ENCODE data around the gene WDR73.

Gene WDR73

DNA sequence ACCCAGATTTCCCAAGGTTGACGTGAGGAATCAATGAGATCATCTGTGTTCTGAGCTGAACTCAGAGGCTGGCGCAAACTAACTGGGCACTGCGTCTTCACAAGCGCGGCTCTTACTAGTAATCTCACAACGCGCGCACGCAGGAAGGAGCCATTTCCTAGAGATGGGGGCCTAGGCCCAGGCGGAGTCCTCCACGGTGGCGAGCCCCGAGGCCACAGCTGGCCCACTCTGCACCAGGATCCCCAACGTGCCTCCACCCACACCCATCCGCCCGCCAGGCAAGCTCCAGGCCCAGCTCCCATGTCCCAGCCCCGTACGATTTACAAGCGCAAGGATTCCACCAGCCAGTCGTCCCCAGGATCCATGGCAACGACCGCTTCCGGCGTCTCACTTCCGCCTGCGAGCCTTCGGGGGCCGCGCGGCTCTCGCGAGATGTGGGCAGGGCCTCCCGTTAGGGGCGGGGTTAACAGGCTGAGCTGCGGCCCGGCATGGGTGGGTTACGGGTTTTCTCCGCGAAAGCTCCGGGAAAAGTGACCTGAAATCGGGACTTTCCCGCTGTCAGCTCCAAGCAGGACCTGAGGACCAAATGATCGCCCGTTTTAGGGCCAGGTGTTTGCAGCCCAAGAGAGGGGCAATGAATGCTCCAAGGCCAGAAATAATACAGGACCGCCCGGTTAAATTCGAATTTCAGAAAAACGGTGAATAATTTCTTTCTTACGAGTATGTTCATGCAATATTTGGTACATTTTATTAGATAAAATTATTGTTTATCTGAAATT lies at the start of gene WDR73:
Gene WDR73, minus strand, starts transcription at position 374 of the 779 bp plus-strand sequence. Its CDS starts 9 bp downstream, at position 365.
- Histone ChIP-seq H3K4me3 (peak within 1 kb of the TSS; percentile 80), H3K27ac (peak within 1 kb of the TSS; percentile 89 to 92)
- peak; percentile 98 for DNase-seq (ENCODE audit: low spot score)
- TF ChIP-seq, protein P1, sequence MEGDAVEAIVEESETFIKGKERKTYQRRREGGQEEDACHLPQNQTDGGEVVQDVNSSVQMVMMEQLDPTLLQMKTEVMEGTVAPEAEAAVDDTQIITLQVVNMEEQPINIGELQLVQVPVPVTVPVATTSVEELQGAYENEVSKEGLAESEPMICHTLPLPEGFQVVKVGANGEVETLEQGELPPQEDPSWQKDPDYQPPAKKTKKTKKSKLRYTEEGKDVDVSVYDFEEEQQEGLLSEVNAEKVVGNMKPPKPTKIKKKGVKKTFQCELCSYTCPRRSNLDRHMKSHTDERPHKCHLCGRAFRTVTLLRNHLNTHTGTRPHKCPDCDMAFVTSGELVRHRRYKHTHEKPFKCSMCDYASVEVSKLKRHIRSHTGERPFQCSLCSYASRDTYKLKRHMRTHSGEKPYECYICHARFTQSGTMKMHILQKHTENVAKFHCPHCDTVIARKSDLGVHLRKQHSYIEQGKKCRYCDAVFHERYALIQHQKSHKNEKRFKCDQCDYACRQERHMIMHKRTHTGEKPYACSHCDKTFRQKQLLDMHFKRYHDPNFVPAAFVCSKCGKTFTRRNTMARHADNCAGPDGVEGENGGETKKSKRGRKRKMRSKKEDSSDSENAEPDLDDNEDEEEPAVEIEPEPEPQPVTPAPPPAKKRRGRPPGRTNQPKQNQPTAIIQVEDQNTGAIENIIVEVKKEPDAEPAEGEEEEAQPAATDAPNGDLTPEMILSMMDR (IDR thresholded peaks at IDR 0.05) = no peak

DNA sequence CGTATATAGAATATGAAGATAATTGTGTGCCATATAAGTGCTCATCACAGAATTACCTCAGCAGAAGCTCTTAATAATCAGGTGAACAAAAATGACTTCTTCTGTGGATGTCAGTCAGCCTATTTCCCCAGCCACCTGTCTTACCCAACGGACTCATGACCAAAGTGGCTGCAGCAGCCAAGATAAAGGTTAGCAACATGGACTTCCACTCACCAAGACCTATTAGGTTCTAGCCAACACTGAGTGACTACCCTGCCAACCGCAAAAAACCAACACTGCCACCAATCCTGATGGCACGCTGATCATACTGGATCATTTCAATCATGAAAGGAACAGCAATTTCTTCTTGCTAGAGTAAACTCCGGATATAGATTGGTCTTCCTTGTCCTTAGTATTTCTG lies 49.7 kb upstream of the WDR73 start:
- H3K27ac ChIP-seq = no peak overlapping the region

DNA sequence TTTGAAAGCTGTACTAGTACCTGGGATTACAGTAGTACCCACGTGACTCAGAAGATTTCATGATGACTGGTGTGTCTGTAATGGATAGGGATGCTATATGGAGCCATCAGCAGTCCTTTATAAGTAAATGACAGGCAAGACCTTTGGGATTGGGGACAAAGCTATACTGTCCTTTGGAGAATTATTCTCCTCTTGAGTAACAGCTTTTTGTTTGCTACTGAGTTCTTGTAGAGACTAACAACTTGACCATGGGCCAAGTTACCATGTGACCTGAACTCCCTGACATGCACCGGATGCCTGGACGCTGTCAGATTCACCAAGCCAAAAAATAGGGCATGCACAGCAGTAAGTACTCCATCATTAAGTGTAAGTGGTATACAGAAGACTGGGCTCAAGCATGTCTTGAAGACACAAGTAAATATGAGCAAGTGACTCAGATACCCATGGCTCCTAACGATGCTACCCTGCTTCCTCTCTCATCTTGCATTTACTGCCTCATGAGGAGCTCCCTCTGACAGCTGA lies 48.9 kb upstream of the WDR73 start:
- TF ChIP-seq, protein P1 (IDR thresholded peaks at IDR 0.05) = no peak
- H3K27ac ChIP-seq = no peak overlapping the region
- DNase-seq (ENCODE audit: low spot score) = no peak
- no peak overlapping the region for H3K4me3 ChIP-seq

More for the DNA sequence above, 49.7 kb upstream of the WDR73 start:
- TF ChIP-seq, protein P1 (IDR thresholded peaks at IDR 0.05) = no peak
- no peak overlapping the region for H3K4me3 ChIP-seq
- no peak for DNase-seq (ENCODE audit: low spot score)

DNA sequence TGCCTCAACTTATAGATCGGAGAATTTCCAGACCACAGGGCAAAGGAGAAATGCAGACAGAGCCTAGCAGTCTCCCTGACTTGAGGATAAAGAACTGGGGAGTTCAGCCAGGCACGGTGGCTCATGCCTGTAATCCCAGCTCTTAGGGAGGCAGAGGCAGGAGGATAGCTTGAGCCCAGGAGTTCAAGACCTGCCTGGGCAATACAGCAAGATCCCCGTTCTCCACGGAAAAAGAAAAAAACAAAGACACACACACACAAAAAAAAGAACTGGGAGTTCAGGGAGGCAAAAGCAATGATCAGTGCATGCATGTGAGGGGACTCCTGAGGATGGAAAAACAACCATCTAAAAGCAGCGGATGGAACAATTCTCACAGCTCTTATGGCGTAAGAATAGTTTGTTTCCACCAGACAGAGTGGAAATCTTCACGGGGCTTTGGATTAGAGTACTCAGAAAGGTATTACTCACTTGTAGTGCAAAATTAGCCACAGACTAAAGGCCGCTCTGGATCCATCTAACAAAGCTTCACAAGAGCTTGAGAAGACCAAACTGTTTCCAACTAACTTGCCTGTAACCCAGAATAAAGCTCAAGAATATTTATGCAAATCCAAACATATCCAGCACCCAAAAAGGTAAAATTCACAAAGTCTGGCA lies 45.6 kb upstream of the WDR73 start:
- DNase-seq (ENCODE audit: low spot score) = no peak
- Histone ChIP-seq H3K27ac (no peak overlapping the region), H3K4me3 (no peak overlapping the region)
- TF ChIP-seq, protein P1 (IDR thresholded peaks at IDR 0.05) = no peak

DNA sequence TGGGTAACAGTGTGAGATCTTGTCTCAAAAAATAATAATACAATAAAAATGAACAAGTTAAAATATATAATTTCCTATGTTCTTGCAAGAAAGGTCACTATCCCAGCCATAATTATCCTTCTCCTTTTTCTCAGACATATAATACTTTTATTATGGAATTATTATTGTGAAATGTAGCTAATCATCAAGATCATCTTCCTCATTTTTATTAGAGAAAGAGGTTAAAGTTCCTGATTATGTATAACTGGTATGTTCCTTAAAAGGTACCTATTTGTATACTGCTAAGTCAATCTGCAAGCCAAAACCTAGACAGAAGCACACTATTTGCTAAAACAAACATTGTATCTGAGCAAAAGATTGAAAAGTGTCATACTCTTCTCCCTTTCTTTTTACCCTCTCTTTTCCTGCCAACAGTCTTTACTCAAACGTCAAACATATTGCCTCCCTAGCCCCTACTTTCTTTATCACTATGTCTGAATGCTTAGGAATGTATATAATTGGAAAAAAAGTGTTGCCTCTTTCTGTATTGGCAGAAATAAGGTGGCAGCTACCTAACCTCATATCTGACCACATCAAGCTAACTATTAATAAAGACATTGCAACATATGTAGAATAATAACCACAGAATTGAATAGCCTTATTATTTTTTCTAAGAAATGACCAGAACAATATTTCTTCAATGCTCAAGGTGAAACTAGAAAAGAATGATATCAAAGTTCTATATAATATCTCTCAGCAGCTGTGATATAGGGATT lies 43.3 kb upstream of the WDR73 start:
- TF ChIP-seq, protein P1 (IDR thresholded peaks at IDR 0.05) = no peak
- no peak for DNase-seq (ENCODE audit: low spot score)
- Histone ChIP-seq H3K4me3 (no peak overlapping the region), H3K27ac (no peak overlapping the region)

DNA sequence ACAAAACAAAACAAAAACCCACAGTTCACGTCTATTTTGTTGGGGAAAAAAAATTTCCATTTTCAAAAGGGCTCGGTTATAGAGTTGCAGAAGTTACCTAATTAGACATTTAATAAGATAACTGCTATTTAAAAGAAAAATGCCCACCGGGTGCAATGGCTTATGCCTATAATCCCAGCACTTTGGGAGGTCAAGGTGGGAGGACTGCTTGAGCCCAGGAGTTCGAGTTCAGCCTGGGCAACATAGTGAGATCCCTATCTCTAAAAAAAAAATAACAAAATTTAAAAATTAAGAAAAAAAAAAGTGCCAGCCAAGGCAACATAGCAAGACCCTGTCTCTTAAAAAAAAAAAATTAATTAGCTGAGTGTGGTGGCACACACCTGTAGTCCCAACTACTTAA lies 42.7 kb upstream of the WDR73 start:
- TF ChIP-seq, protein P1 (IDR thresholded peaks at IDR 0.05) = no peak
- Histone ChIP-seq H3K4me3 (no peak overlapping the region), H3K27ac (no peak overlapping the region)
- no peak for DNase-seq (ENCODE audit: low spot score)

Measured in coronary artery (tissue), 2 donors.